ENCODE data around the gene CCDC124.
A peak's percentile ranks its signal among the peaks of the same experiment; 100 is the strongest.

CCDC124 gene

GRCh38 chr19:17936379-17936778, 3.6 kb downstream of the CCDC124 start:
- DNase-seq (ENCODE audit: low read depth): no peak

DNA sequence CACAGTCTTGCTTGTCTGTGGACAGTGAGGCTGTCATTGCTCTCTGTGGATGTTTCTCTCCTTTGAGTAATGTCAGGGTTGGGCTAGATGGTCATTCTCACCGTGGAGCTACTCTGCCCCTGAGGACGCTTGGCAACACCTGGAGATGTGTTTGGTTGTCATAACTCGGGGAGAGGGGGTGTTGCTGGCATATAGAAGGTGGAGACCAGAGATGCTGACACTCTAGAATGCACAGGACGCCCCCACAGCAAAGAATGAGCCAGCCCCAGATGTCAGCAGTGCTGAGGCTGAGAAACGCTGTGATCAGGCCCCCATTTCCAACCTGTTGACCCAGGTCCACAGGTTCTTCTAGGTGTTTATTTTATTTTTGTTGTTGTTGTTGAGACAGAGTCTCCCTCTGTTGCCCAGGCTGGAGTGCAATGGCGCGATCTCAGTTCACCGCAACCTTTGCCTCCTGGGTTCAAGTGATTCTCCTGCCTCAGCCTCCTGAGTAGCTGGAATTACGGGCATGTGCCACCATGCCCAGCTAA, 4.6 kb downstream of the CCDC124 start:
- DNase-seq (ENCODE audit: low read depth): no peak

- DNase-seq (ENCODE audit: low read depth): peak; percentile 79
Observed at GRCh38 chr19:17938092-17938845, 5.5 kb downstream of the CCDC124 start.

DNA sequence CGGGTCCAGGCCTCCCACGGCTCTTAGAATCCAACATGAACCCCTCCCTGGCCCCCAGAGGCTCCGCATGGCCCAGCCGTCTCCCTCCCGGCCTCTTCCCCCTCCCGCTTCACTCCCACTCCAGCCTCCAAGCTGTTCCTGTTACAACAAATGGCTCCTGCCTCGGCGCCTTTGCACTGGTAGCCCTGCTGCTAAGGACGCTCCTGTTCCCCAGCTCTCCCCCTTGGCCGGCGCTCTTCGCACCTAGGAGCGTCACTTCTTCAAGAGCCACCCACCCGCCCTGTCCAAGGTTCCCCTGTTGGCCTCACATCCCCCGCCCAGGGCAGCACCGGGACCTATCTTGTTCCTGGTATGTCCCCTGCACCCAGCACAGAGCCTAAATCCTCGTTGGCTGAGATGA, 9.4 kb downstream of the CCDC124 start:
- DNase-seq (ENCODE audit: low read depth): no peak

DNA sequence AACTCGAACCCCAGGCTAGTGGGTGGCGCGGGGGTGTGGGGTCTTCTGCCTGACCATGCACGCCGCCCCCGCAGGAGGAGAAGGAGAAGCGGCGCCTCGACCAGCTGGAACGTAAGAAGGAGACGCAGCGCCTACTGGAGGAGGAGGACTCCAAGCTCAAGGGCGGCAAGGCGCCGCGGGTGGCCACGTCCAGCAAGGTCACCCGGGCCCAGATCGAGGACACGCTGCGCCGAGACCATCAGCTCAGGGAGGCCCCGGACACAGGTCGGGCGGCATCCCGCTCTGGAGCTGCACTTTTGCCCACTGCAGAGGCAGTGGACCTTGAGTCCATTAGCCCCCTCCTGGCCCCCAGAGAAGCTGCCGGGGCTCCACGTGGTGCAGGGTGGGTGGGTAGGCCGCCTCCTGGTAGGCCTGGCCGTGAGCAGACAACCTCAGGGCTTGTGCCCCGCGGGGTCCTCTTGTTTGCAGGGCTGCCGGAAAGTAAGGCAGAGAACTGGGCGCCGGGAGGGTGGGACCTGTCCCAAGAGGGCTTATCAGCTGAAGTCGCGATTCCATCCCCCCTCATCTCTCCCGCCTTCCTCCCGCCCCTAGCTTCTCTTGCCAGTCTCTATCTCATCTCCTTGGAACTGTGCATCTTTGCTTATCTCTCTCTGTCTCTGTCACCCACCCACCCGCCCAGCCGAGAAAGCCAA, 9.9 kb downstream of the CCDC124 start:
- no peak for DNase-seq (ENCODE audit: low read depth)

DNA sequence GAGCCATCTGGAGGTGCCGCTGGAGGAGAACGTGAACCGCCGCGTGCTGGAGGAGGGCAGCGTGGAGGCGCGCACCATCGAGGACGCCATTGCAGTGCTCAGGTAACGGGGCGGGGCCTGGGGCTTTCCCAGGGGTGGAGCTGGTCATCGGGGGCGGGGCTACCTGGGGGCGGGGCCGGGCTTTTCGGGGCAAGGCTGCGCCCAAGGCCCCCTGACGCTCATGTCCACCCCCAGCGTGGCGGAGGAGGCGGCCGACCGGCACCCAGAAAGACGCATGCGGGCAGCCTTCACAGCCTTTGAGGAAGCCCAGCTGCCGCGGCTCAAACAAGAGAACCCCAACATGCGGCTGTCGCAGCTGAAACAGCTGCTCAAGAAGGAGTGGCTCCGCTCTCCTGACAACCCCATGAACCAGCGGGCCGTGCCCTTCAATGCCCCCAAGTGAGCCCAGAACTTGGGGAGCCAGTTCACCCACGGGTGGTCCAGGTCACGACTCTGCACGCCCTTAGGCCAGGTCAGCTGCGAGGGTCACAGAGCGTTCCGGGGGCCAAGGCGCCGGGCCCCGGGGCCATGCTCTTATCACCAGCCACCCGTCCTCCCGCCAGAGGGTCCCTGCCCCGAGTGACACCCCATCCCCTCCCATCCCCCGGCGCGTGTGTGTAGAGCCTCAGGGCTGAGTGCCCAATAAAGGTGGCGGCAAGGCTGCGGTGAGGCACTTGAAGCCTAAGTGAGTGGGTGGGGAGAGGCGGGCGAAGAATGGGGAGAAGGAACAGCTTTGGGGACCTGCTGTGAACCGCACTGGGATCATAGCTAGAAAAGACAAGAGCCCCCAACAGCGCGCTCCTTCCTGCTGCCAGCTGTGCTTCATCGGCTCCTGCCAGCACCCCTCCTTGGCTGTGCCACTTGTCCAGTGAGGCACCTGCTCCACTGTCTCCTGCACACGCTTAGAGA, 10.7 kb downstream of the CCDC124 start:
- no peak for DNase-seq (ENCODE audit: low read depth)

DNA sequence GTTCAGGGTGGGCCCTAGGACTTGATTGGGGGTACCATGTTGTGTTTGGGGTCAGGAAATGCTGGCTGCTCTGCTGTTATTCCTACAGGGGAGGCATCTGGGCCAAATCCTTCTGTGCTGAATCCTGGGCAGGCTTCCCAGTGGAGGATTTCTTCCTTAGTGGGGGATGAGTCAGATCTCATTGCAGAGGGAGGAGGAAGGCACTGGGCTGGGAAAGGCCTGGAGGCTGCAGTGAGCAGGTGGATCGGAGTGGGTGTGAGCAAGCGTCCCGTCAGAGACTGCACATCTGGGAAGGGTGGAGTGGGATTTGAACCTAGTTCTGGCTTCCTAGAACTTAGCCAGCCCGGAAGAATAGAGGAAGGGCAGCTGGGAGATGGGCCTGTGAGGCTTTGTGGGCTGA, 11.5 kb downstream of the CCDC124 start:
- DNase-seq (ENCODE audit: low read depth): no peak

GRCh38 chr19:17946965-17947784, 14.4 kb downstream of the CCDC124 start:
- DNase-seq (ENCODE audit: low read depth): no peak

DNA sequence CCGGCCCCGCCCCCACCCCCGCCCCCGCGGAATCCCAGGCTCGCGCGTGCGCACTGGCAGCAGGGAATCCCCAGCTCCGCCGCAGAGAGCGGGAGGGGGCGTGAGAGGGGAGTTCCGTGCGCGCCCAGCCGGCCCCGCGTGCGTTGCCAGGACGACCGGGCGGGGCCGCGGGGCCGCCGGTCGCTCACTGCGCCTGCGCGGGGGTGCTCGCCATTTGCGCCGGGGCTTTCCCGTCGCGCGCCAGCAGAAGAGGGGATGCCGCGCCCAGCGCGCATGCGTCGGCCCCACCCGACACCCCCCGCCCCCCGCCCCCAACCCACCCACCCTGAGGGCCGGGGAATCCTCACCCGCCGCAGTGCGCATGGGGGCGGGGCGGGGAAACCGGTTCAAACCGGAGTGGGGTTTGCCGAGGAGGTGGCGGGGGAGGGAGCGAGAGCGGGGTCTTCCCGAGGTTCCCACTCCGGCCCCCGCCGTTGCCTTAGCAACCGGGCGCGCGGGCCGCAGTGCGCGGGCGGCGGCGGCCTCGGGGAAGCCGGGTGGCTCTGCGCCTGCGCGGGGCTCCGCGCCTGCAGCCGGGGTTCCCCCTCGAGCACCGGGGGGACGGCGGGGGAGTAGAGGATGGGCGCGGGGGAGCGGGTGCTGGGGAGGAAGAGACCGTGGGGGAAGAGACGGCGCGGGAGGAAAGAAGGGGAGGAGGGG, 15.1 kb downstream of the CCDC124 start:
- DNase-seq (ENCODE audit: low read depth): peak; percentile 98

GRCh38 chr19:17948514-17948900, 15.7 kb downstream of the CCDC124 start:
- no peak for DNase-seq (ENCODE audit: low read depth)

DNA sequence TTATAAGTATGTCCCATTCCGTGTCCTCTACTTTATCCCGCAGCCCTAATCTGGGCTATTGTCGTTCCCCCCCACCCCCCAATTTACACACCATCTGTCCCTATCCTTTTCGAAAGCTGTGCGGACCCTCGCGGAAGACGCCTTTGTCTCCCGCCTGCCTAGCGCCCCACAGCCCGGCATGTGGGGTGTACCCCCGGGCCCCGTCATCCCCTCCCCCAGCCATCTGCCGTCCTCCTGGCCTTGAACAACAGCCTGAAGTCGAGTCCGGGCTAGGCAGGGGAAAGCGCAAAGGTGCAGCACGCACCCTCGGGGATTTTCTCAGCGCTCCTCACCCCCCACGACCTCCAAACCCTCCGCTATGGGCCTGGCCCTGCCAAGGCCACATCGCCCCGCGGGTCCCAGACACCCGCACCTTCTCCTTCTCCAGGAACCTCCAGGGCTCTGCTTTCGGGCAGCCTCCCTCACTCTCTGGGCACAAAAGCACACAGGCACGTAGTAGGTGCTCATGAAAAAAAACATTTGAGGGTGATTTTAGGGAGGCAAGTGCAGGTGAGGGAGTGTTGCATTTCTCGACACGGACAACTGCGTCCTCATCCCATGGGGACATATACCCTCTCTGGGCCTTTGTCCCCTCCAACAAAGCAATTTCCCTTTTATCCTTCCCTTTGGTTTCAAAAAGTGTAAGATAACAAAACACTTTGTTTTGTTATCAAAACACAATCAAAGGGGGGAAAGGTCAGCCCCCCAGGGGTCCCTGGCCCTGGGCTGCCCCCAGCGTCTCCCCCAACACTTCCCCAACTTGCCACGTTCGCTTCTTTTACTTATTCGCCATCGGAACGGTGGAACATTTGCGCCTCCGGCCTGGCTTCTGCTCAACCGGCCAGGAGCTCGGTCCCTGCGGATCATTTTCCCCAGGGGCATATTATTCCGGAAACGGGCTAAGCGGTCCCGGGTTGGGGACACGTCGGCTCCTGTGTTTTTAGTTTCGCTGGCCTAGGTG, 16.4 kb downstream of the CCDC124 start:
- DNase-seq (ENCODE audit: low read depth): no peak

DNA sequence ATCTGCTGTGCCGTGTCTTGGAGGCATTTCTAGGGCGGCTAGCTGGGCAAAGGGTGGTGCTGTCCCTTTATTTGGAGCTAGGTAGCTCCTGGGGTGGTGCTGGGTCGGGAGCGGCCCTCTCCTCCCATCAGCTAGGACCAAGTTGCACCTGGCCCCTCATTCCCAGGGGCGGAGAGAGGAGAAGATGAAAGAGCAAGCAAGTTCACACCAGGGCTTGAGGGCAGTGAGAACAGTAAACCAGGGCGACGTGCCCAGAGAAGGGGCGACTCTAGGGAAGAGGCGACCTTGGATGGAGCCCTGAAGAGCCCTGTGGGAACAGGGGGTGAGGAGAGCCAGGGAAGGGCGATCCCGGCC, 17.1 kb downstream of the CCDC124 start:
- no peak for DNase-seq (ENCODE audit: low read depth)

DNA sequence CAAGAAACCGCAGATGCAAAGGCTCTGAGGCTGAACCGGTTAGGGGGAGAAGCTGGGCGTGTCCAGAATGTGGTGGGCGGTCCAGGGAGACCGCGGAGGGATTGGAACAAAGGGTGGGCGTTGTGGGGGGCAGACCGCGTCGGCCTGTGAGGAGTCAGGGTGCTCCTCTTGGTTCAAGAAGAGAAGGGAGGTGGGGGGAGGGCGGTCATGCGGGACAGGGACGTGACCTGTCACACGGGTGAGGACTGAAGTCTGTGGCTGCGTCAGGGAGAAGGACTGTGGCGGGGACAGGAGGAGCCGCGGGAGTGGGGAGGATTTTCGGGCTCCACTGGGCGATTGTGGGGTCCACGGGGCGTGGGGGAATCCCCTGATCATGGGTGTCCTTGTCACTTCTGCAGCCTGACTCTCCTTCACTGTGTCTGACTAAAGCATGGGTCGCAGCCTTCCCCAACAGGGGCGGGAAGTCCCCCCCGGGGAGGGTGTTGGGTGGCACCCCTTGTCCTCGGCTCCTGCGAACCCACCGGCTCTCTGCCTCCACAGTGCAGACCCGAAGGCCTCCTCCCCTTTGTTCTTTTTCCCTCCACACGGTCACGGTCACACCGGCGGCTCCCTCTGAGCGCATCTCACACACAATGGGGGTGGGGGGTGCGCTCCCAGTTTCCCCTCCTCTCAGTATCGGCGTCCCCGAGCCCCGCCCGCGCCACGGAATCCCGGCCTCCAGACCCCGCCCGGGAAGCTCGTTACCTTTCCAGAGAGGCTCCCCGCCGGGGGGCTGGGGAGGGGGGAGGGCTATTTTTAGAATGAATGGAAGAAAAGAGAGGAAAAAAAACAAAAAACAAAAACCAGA, 17.7 kb downstream of the CCDC124 start:
- DNase-seq (ENCODE audit: low read depth): peak; percentile 22

GRCh38 chr19:17951157-17951989, 18.6 kb downstream of the CCDC124 start:
- no peak for DNase-seq (ENCODE audit: low read depth)

DNA sequence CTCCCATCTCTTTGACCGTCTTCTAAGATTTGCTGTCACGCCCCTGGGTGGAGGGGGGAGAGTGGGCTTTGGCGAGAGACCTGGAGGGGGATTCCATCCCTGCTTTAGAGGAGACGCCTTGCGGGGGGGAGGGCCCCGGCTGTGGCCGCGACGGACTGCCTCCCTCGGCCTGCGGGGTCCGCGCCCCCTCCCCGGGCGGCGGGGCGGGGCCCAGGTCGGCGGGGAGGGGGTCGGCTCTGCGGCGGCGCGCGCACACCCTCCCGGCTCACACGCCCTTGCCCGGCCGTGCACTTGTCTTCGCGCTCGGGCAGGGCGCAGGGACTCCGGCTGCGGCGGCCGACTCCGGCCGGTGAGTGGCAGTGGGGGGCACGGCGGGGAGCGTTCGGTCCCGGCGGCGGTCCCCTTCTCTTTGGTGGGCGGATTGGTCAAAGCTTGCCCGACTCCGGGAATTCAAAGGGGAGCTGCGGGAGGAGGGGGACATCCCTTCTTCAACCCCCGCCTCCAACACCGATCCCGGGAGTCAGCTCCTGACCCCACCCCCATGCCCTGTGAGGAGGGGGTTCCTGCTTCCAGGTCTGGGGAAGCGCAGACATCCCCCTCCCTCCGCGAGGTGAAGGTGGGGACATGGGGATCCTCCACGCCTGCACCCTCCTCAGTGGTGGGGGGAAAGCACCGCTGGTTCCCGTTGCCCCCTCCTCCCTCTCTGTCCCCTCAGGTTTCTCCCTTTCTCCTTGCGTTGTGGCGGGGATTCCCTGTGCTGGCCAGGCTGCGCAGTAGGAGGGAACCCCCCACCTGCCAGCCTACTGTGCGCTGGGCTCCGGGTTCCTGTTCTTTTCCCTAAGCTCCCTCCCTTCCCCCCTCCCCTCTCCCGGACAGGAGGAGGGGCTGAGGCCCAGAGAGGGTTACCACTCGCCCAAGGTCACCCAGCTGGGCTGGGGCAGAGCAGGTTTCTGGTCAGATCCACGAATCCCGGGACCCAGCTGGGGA, 19.5 kb downstream of the CCDC124 start:
- no peak for DNase-seq (ENCODE audit: low read depth)

GRCh38 chr19:17953316-17953801, 20.5 kb downstream of the CCDC124 start:
- DNase-seq (ENCODE audit: low read depth): no peak
